HepG2 (cell line): Measurements from ENCODE around the gene CDX1.

Source experiments
- ARNT2 ChIP-seq: sonication (generic); formaldehyde crosslinking; IDR thresholded peaks from 2 replicates; pipeline ENCODE4 v1.8.0; 2022; ENCODE audit warnings: mild to moderate bottlenecking, low read depth, missing genetic modification reagents, moderate library complexity
- CTCF ChIP-seq: sonication (generic); formaldehyde crosslinking; IDR thresholded peaks from 2 replicates; pipeline ENCODE4 v1.5.0; 2020; ENCODE audit warnings: mild to moderate bottlenecking, missing genetic modification reagents, moderate library complexity
- DNMT1 ChIP-seq: sonication (generic); formaldehyde crosslinking; IDR thresholded peaks from 2 replicates; pipeline ENCODE4 v1.5.1; 2020; ENCODE audit warnings: mild to moderate bottlenecking, missing genetic modification reagents
- POLR2A ChIP-seq, 2 experiments: IDR thresholded peaks; 2 replicates each; pipeline ENCODE4 v1.6.1; 2011; ENCODE audit warnings: low read depth in 2 of 2, low read length in 2 of 2, mild to moderate bottlenecking in 1 of 2, moderate library complexity in 1 of 2; ENCODE audit not compliant: insufficient read depth in 1 of 2
- STAT6 ChIP-seq: sonication (generic); formaldehyde crosslinking; IDR thresholded peaks from 2 replicates; pipeline ENCODE4 v1.4.0; 2020; ENCODE audit warnings: missing genetic modification reagents, mild to moderate bottlenecking, borderline replicate concordance
- TCF12 ChIP-seq, 2 experiments: fragments of 450-650 bp in 1 of 2; sonication (generic) in 1 of 2; formaldehyde crosslinking in 1 of 2; IDR thresholded peaks; 2 replicates each; pipeline versions ENCODE4 v1.6.1 to v1.8.0; 2017 to 2022; ENCODE audit warnings: antibody characterized with exemption in 1 of 2, mild to moderate bottlenecking in 1 of 2, missing genetic modification reagents in 1 of 2, moderate library complexity in 1 of 2
- ZNF558 ChIP-seq: sonication (generic); formaldehyde crosslinking; IDR thresholded peaks from 2 replicates; pipeline ENCODE4 v1.9.0; 2022; ENCODE audit warnings: mild to moderate bottlenecking, missing genetic modification reagents, borderline replicate concordance
- TF ChIP-seq, protein P1 (sequence below): sonication (generic); formaldehyde crosslinking; conservative IDR thresholded peaks from 2 replicates; pipeline ENCODE4 v1.4.0; 2020; ENCODE audit warnings: missing genetic modification reagents

GRCh38 chr5:150133581-150134197 lies 32.9 kb upstream of the CDX1 start:
- TF ChIP-seq DNMT1 (no peak), STAT6 (CRISPR knock-in tag) (no peak), CTCF (CRISPR knock-in tag) (no peak), TCF12 (IDR thresholded peaks at IDR 0.05) (no peak), TCF12 (CRISPR knock-in tag; IDR thresholded peaks at IDR 0.05) (no peak), ARNT2 (CRISPR knock-in tag) (no peak), POLR2A (IDR thresholded peaks at IDR 0.05; ENCODE audit: insufficient read depth in 1 of 2, low read depth in 2 of 2, low read length in 2 of 2) (no peak), ZNF558 (CRISPR knock-in tag) (no peak)
- TF ChIP-seq, protein P1, sequence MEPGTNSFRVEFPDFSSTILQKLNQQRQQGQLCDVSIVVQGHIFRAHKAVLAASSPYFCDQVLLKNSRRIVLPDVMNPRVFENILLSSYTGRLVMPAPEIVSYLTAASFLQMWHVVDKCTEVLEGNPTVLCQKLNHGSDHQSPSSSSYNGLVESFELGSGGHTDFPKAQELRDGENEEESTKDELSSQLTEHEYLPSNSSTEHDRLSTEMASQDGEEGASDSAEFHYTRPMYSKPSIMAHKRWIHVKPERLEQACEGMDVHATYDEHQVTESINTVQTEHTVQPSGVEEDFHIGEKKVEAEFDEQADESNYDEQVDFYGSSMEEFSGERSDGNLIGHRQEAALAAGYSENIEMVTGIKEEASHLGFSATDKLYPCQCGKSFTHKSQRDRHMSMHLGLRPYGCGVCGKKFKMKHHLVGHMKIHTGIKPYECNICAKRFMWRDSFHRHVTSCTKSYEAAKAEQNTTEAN: no peak
